Chondrocyte (in vitro differentiated cells): ENCODE measurements around the gene TMEM63A. TPM values are rescaled to one million over a fixed set of nuclear protein-coding genes. Genes with fewer than 3 reads are reported as not detected.
"Not testable (repeated sequence)": the region's sequence is repeated elsewhere in the genome, so short reads cannot be mapped to it uniquely, and the experiment has no call there.

Source experiments
- DNase-seq: peaks from one replicate; pipeline ENCODE4 v3.0.0; 2021; ENCODE audit warnings: mixed read lengths, low spot score
- H3K27ac Mint-ChIP-seq: one replicate; pipeline ENCODE4 v1.8.0; 2021; ENCODE audit warnings: mild to moderate bottlenecking, moderate library complexity, mixed read lengths; ENCODE audit not compliant: unreplicated experiment
- H3K27me3 Mint-ChIP-seq: 2 replicates; pipeline ENCODE4 v1.8.0; 2021; ENCODE audit warnings: low read depth, mixed read lengths
- H3K36me3 Mint-ChIP-seq: 2 replicates; pipeline ENCODE4 v1.8.0; 2021; ENCODE audit warnings: low read depth, mixed read lengths
- H3K4me1 Mint-ChIP-seq: 2 replicates; pipeline ENCODE4 v1.8.0; 2021; ENCODE audit warnings: low read depth, mild to moderate bottlenecking, mixed read lengths
- H3K4me3 Mint-ChIP-seq: one replicate; pipeline ENCODE4 v1.8.0; 2021; ENCODE audit warnings: mild to moderate bottlenecking, moderate library complexity, mixed read lengths; ENCODE audit not compliant: unreplicated experiment
- H3K9me3 Mint-ChIP-seq: 2 replicates; pipeline ENCODE4 v1.8.0; 2021; ENCODE audit warnings: low read depth, mixed read lengths
- CTCF ChIP-seq: fragments of 200-600 bp; sonication (generic); IDR thresholded peaks from 2 replicates; pipeline ENCODE4 v1.5.0; 2021; ENCODE audit warnings: antibody characterized with exemption, mild to moderate bottlenecking, moderate library complexity
- total RNA-seq: library from RNA; stranded (reverse); gene quantifications from 3 replicates; pipeline ENCODE4 v1.2.1, GENCODE V29; 2021

The TMEM63A gene
- total RNA-seq, 1 donor from 2014 or later = 50.3 TPM

DNA sequence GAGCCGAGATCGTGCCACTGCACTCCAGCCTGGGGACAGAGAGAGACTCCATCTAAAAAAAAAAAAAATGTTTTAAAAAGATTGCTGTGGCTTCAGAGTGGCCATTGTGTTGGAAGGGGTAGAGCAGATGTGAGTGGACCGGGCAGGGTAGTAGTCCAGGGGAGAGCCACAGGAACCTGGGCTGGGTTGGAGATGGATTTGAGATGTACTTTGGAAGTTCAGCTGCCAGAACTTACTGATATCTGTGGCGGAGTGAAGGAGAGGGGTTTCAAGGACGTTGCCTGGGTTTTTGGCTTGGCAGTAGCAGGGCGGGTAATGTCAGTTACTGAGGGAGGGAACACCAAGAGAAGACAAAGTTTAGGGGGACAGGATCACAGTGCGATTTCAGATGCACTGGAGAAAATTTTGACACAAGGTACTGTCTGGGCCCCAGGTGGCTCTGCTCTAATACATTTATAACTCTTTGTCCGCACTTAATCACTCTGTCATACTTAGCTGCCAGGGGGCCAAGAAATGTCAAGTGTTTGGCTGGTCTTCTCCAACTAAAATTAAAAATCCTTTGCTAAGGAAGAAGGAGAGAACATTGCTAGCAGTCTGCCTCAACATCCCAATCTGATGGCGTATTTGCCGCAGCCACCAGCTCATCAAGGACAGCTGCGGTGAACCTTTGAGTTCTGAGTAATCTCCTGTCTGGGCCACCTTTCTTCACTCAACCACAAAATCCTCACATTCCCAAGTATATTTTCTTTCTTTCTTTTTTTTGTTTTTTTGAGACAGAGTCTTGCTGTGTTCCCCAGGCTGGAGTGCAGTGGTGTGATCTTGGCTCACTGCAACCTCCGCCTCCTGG, 62.6 kb downstream of the TMEM63A start:
- H3K9me3 Mint-ChIP-seq = no peaks in the 10 kb centered on the region
- H3K27me3 Mint-ChIP-seq = no peaks in the 10 kb centered on the region
- H3K27ac Mint-ChIP-seq = peak overlapping the region; percentile 66
- no peak for DNase-seq
- H3K4me3 Mint-ChIP-seq = no peak overlapping the region
- no peak for TF ChIP-seq CTCF
- H3K36me3 Mint-ChIP-seq = peaks cover 2% of the 10 kb centered on the region
- H3K4me1 Mint-ChIP-seq = peaks cover 44% of the 10 kb centered on the region

- no peak for TF ChIP-seq CTCF
- Mint-ChIP-seq H3K4me1 (peaks cover 52% of the 10 kb centered on the region), H3K4me3 (no peak overlapping the region), H3K36me3 (peaks cover 2% of the 10 kb centered on the region), H3K27me3 (no peaks in the 10 kb centered on the region), H3K9me3 (no peaks in the 10 kb centered on the region), H3K27ac (peak overlapping the region; percentile 90)
- no peak for DNase-seq
These were observed 64.0 kb downstream of the TMEM63A start for GRCh38 chr1:225818229-225818628.

DNA sequence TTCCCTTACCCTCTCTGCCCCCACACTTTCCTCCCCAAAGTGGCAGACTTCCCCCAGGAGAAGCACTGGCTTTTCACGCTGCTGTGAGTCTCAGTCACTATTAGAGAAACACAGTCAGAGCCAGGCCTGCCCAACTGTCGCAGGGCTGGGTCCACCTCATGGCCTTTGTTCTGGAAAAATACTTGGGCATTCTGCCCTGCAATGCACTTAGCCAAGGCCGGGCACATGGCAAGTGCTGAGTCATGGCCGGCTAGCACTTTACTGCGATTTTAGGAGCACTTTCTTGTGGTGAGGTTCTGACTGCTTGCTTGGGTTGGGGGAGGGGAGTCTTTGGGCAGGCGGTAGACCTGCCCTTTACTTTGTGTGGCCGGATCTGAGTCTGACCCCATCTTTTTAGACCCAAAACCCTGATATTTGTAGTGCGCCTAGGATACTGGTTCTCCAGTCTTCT, 64.5 kb downstream of the TMEM63A start:
- H3K4me1 Mint-ChIP-seq = peaks cover 57% of the 10 kb centered on the region
- H3K27ac Mint-ChIP-seq = peak overlapping the region; percentile 90
- no peak for DNase-seq

DNA sequence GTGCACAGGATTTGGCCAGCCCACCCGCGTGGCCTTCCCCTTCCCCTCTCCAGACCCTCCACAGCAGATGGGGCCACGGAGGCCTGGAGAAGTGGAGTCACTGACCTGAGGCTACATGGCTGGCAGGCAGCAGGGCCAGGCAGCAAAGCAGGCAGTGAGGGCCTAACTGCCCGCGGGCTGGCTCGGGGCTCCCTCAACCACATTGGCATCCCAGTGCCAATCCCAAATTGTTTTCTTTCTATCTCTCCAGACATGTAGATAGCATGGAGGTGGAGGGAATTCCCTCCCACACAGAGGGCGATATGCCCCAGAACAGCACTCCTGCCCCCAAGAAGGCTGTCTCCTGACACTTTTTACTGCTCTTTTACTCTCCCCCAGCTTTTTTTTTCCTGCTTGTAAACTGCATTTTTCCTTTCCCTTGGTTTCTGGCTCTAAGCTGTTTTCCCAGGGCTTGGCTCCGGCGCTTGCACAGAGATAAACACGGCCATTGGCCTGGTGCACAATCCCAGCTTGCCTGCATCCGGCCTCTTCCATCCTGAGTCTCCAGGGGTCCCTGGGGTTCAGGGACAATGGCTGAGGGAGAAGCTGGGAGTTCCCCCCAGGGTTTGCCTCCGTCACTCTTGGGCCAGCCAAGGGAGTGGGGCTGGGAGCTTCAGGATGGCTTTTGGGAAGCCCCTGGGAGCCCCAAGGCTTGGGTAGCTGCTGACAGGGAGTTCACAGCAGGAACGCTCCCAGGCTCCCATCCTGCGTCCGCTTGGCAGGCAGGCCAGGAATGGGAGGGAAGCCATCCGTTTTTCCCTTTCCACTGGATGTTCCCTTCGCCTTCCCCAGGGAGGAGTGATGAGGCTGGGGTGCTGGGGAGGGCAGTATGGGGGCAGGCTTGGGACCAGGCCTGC, 65.3 kb downstream of the TMEM63A start:
- Mint-ChIP-seq H3K4me1 (peaks cover 60% of the 10 kb centered on the region), H3K27ac (peak overlapping the region; percentile 90), H3K27me3 (no peaks in the 10 kb centered on the region), H3K9me3 (no peaks in the 10 kb centered on the region), H3K36me3 (peaks cover under 1% of the 10 kb centered on the region), H3K4me3 (no peak overlapping the region)
- no peak for DNase-seq
- no peak for TF ChIP-seq CTCF

More for the DNA sequence above, 64.5 kb downstream of the TMEM63A start:
- Mint-ChIP-seq H3K9me3 (no peaks in the 10 kb centered on the region), H3K27me3 (no peaks in the 10 kb centered on the region), H3K36me3 (peaks cover 2% of the 10 kb centered on the region), H3K4me3 (no peak overlapping the region)
- TF ChIP-seq CTCF = no peak

- H3K9me3 Mint-ChIP-seq = no peaks in the 10 kb centered on the region
- H3K27me3 Mint-ChIP-seq = no peaks in the 10 kb centered on the region
- H3K4me1 Mint-ChIP-seq = peaks cover 71% of the 10 kb centered on the region
- TF ChIP-seq CTCF = no peak
- no peak for DNase-seq
- H3K27ac Mint-ChIP-seq = no peak overlapping the region
- no peak overlapping the region for H3K4me3 Mint-ChIP-seq
- no peaks in the 10 kb centered on the region for H3K36me3 Mint-ChIP-seq
These were observed 66.5 kb downstream of the TMEM63A start for GRCh38 chr1:225815526-225816178.

DNA sequence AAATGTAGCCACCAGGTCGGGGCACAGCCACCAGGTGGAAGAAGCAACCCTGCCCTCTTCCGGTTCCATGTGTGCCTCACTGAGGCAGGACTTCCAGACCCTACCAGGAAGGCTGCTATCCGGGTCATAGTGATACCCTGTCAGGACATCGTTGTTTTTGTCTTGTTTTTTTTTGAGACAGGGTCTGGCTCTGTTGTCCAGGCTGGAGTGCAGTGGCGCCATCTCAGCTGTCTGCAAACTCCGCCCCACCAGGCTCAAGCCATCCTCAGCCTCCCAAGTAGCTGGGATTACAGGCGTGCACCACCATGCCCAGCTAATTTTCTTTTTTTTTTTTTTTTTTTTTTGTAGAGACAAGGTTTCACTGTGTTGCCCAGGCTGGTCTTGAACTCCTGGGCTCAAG, 67.1 kb downstream of the TMEM63A start:
- not testable (repeated sequence) for H3K36me3 Mint-ChIP-seq, H3K4me3 Mint-ChIP-seq, DNase-seq, H3K27me3 Mint-ChIP-seq, H3K27ac Mint-ChIP-seq, H3K9me3 Mint-ChIP-seq
- peaks cover 69% of the 10 kb centered on the region for H3K4me1 Mint-ChIP-seq
